ENCODE measurements around the gene MAPKAPK3. TPM values are rescaled to one million over a fixed set of nuclear protein-coding genes. Genes with fewer than 3 reads are reported as not detected.
A peak's percentile ranks its signal among the peaks of the same experiment; 100 is the strongest.

Gene MAPKAPK3
- polyA plus RNA-seq, 1 donor from 2014 or later, result 4.3 TPM

DNA sequence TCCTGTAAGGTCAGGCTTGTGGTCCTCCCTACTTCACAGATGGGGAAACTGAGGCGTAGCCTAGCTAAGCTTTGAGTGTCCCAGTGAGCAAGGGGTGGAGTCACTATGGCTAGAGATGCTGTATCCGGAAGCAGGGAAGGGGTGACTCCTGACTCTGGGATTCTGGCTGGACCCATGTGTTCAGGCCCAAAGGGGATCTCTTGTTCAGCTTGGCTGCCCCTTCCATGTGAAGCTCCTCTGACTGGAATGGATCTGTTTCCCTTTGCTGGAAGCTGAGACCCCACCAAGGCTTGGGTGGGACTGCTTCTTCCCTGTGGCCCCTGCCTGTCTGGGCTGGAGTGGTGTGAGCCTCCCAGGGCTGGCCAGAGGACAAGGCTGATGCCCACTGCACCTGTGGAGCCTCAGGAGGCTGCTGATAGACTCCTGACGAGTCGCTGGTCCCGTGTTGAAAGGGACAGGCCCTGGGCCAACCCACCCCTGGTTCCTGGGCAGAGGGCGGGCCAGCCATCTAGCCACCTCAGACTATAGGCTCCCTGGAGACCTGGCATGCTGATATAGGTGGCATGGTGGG, 1.0 kb downstream of the MAPKAPK3 start:
- Histone ChIP-seq H3K27ac (ENCODE audit: low read length) (no peak overlapping the region), H2AFZ (ENCODE audit: low read depth, low read length) (no peak overlapping the region)

DNA sequence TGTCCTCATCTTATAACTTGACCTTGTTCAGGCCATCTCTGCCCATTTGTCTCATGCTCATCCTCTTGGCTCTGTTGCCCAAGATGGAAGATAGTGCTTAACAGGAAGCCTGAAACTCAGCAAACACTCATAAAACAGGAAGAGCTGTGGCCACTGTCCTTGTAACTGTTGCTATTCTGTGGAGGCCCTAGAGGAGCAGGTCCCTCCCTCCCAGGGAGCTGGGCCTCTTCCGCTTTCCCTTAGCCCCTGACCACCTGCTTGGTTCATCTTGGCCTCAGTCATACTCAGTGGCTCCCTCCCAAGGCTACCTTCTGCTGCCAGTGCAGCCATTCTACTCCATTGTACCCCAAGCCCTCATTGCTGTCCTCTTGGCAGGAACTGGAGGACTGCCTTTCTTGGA, 3.5 kb downstream of the MAPKAPK3 start:
- Histone ChIP-seq H3K36me3 (ENCODE audit: insufficient read depth, low read length) (no peaks in the 10 kb centered on the region), H3K9ac (ENCODE audit: low read length) (no peak overlapping the region), H3K4me3 (ENCODE audit: low read length) (no peak overlapping the region), H3K9me3 (ENCODE audit: low read length) (no peaks in the 10 kb centered on the region), H3K27ac (ENCODE audit: low read length) (no peak overlapping the region), H4K20me1 (ENCODE audit: insufficient read depth) (no peaks in the 10 kb centered on the region), H3K4me2 (ENCODE audit: low read length) (no peak overlapping the region), H2AFZ (ENCODE audit: low read depth, low read length) (no peak overlapping the region), H3K9me2 (ENCODE audit: insufficient read depth, low read length) (no peaks in the 10 kb centered on the region), H3K27me3 (ENCODE audit: insufficient read depth, low read depth, low read length) (no peaks in the 10 kb centered on the region), H3F3A (ENCODE audit: insufficient read depth, low read length, poor library complexity, severe bottlenecking) (peaks cover 5% of the 10 kb centered on the region), H3K79me2 (replicated peaks; ENCODE audit: insufficient read depth, low read length) (no peaks in the 10 kb centered on the region)
- TF ChIP-seq EP300 (conservative IDR thresholded peaks at IDR 0.05; ENCODE audit: poor library complexity, severe bottlenecking), result no peak
- TF ChIP-seq EZH2 (IDR thresholded peaks at IDR 0.05; ENCODE audit: borderline replicate concordance, insufficient read depth, low read length, poor library complexity, severe bottlenecking), result no peak
- no peak for TF ChIP-seq SMC3 (conservative IDR thresholded peaks at IDR 0.05; ENCODE audit: poor library complexity)
- TF ChIP-seq MXI1 (conservative IDR thresholded peaks at IDR 0.05; ENCODE audit: poor library complexity, severe bottlenecking), result no peak
- TF ChIP-seq TAF1 (IDR thresholded peaks at IDR 0.05; ENCODE audit: low read depth), result no peak
- TF ChIP-seq POLR2AphosphoS5 (IDR thresholded peaks at IDR 0.05), result no peak
- no peak for TF ChIP-seq RAD21 (conservative IDR thresholded peaks at IDR 0.05)
- no peak for TF ChIP-seq CTCF (IDR thresholded peaks at IDR 0.05; ENCODE audit: poor library complexity, severe bottlenecking)

More for the DNA sequence above, 1.0 kb downstream of the MAPKAPK3 start:
- Histone ChIP-seq H3F3A (ENCODE audit: insufficient read depth, low read length, poor library complexity, severe bottlenecking) (peaks cover 5% of the 10 kb centered on the region), H3K9me3 (ENCODE audit: low read length) (no peaks in the 10 kb centered on the region), H3K79me2 (replicated peaks; ENCODE audit: insufficient read depth, low read length) (no peaks in the 10 kb centered on the region), H3K9ac (ENCODE audit: low read length) (peak overlapping the region; percentile 63), H3K27me3 (ENCODE audit: insufficient read depth, low read depth, low read length) (no peaks in the 10 kb centered on the region), H3K4me3 (ENCODE audit: low read length) (peak overlapping the region; percentile 91), H4K20me1 (ENCODE audit: insufficient read depth) (no peaks in the 10 kb centered on the region), H3K9me2 (ENCODE audit: insufficient read depth, low read length) (no peaks in the 10 kb centered on the region), H3K36me3 (ENCODE audit: insufficient read depth, low read length) (no peaks in the 10 kb centered on the region), H3K4me2 (ENCODE audit: low read length) (peak overlapping the region; percentile 73)
- no peak for TF ChIP-seq EZH2 (IDR thresholded peaks at IDR 0.05; ENCODE audit: borderline replicate concordance, insufficient read depth, low read length, poor library complexity, severe bottlenecking)
- no peak for TF ChIP-seq POLR2AphosphoS5 (IDR thresholded peaks at IDR 0.05)
- TF ChIP-seq MXI1 (conservative IDR thresholded peaks at IDR 0.05; ENCODE audit: poor library complexity, severe bottlenecking), result no peak
- no peak for TF ChIP-seq CTCF (IDR thresholded peaks at IDR 0.05; ENCODE audit: poor library complexity, severe bottlenecking)
- TF ChIP-seq, protein P1, sequence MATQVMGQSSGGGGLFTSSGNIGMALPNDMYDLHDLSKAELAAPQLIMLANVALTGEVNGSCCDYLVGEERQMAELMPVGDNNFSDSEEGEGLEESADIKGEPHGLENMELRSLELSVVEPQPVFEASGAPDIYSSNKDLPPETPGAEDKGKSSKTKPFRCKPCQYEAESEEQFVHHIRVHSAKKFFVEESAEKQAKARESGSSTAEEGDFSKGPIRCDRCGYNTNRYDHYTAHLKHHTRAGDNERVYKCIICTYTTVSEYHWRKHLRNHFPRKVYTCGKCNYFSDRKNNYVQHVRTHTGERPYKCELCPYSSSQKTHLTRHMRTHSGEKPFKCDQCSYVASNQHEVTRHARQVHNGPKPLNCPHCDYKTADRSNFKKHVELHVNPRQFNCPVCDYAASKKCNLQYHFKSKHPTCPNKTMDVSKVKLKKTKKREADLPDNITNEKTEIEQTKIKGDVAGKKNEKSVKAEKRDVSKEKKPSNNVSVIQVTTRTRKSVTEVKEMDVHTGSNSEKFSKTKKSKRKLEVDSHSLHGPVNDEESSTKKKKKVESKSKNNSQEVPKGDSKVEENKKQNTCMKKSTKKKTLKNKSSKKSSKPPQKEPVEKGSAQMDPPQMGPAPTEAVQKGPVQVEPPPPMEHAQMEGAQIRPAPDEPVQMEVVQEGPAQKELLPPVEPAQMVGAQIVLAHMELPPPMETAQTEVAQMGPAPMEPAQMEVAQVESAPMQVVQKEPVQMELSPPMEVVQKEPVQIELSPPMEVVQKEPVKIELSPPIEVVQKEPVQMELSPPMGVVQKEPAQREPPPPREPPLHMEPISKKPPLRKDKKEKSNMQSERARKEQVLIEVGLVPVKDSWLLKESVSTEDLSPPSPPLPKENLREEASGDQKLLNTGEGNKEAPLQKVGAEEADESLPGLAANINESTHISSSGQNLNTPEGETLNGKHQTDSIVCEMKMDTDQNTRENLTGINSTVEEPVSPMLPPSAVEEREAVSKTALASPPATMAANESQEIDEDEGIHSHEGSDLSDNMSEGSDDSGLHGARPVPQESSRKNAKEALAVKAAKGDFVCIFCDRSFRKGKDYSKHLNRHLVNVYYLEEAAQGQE (IDR thresholded peaks at IDR 0.05; ENCODE audit: borderline replicate concordance), result no peak
- TF ChIP-seq EP300 (conservative IDR thresholded peaks at IDR 0.05; ENCODE audit: poor library complexity, severe bottlenecking), result no peak
- TF ChIP-seq TAF1 (IDR thresholded peaks at IDR 0.05; ENCODE audit: low read depth), result no peak
